Stimulated activated CD8-positive, alpha-beta memory T cell treated with anti-CD3 and anti-CD28 coated beads, Interleukin-7, amount 100 ng/mL, for 4 hours (primary cell): ENCODE data around the gene CCDC12.

Experiments
- DNase-seq, 2 donors: peaks; one replicate each; pipeline ENCODE4 v3.0.0-alpha.2; 2020; ENCODE audit warnings: low read depth in 2 of 2

CCDC12 gene

GRCh38 chr3:46976326-46977190 is at the start of gene CCDC12:
CCDC12 (minus strand) TSS chr3:46976745; CDS start chr3:46976732, 13 bp downstream.
- peak; percentile 89 to 95 for DNase-seq

- DNase-seq, result no peak
These were observed 48.4 kb upstream of the CCDC12 start for GRCh38 chr3:47024932-47025331.

GRCh38 chr3:47022641-47023071 is 46.1 kb upstream of the CCDC12 start:
- no peak for DNase-seq

DNA sequence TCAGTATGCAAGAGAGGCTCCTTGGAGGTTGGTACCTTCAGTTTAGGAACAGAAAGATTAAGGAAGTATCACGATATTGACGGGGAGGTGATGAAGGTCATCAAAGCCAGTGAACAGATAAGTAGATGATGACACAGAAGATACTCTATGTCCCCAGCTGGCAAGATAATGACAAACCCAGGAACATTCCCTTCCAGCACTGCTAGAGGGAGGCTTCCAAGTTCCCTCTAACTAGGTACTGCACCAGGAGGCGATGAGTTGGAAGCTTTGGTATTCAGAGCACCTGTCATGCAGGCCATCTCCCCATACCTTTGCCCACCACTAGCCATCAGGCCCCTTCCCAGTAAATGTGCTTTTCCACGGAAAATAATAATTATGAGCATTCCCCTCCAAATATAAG is 43.8 kb upstream of the CCDC12 start:
- DNase-seq, result no peak

DNA sequence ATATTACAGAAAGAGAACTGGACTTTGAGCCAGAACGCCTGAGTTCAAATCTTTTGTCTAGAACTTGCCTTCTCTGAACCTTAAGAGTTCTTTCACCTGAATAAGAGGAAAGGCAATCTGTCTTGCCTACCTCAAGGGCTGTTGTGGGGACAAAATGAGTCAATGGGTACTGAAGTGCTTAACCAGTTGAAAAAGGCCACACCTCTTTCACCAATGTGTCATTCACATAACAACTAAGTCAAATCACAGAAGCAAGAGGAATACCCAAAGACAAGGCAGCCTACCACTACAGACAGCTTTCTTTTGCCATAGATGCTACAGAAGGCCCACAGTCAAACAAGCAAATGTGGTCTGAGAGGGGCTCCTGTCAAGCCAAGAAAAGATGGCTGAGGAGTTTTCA is 42.7 kb upstream of the CCDC12 start:
- DNase-seq, result no peak

DNA sequence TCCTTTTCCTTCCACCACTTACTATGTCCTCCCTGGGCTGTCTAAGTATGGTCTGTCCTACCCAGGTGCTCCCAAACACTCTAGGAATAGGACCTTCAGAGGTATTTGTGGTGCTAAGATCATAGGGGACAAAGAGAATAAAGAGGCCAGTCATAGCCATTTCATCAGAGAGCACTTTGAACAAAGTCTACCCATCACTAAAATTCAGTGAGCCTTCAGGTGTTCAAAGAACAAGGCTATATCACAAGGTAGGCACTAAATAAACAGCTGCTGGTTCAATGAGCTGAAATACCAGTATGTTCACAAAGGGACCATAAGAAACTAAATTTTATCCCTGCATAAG is 41.7 kb upstream of the CCDC12 start:
- DNase-seq, result no peak

DNA sequence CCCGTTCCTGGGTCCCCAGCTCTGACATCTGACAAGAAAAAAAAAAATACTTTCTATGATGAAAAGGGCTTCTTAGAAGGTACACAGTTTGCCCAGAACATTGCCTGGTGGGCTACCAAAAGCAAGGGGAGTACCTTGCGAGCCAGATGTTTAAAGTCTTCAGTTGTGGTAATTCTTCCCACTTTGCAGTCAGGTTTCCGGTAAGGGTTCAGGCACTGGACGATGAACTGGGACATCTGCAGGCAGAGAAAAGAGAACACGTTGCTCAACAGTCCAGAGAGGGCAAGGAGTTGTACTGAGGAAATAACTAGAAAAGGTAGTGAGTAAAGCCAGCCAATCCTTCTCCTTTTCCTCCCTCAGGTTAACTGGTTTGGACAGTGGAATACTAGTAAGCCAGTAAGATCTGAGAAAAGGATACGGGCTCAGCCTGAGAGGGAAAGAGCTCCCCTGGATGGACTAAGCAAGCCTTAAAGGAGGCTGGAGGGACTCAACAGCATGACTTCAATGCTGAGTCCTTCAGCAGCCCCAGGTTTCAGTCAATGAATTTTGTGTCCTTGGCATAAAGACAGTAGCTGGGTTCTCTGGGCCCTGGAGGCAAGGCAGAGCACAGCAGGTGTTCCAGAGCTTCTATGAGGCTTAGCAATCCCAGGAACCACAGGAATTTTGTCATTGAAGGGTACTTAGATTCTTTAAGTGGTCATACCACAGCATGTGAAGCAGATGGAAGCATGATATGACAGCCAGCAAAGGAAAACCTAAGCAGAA is 41.1 kb upstream of the CCDC12 start:
- DNase-seq, result no peak

DNA sequence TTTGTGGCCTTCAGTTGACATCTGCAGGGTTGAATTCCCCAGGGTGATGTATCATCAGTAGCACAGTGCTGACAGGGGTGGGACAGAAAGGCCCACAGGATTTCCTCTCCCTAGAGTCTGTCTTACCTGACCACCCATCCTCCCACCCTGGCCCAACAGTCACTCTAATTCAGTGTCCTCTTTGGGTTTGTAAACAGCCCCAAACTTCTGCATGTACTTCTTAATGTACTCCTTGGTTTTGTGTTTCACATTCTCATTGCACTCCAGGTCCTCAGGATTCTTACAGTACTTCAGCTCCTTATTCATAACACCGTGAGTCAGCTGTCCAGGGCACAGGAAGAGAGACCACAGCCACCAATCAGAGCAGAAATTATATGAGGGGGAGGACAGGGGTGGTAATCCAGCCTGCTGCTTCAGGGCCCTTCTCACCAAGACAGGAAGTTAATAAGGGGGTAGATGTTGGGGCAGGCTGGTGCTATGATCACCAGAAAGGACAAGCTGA is 40.4 kb upstream of the CCDC12 start:
- peak; percentile 30 to 41 for DNase-seq

GRCh38 chr3:47016086-47016933 is 39.8 kb upstream of the CCDC12 start:
- DNase-seq, result no peak

DNA sequence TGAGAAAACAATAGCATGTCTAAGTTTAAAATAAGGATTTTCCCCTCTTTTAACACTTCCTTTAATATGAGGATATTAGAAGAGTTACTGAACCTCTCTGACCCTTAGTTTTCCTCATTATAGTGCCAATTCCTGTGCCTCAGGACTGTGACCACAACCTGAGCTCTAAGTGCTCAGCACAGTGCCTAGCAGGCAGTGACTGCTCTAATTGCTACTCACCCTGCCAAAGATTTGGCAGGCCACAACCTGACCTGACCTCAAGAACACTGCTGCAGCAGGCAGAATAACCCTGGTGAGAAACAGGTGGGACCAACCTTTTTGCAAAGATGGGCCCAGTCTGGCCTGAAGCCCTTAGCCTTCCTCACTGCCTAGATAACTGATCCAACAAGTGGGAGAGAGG is 38.6 kb upstream of the CCDC12 start:
- DNase-seq, result no peak

GRCh38 chr3:47014036-47014435 is 37.5 kb upstream of the CCDC12 start:
- DNase-seq, result no peak

DNA sequence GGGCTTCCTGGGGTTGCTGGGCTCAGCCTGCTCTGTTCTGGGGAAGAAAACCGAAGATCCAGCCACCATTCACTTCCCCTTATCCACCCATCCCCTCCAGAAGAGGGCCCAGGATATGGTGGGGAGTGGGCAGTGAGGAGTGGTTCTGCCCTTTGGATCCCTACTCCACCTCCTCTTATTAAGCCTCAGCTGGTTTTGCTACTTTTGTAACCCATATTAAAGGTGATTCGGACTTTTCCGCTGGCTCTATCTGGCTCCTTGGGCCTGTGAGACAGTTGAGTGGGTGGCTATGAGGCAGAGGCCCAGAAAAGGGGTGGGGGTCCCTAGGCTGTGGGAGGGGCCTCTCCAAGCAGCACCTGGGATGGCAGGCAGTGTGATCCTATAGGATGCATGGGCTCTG is 36.7 kb upstream of the CCDC12 start:
- DNase-seq, result no peak

DNA sequence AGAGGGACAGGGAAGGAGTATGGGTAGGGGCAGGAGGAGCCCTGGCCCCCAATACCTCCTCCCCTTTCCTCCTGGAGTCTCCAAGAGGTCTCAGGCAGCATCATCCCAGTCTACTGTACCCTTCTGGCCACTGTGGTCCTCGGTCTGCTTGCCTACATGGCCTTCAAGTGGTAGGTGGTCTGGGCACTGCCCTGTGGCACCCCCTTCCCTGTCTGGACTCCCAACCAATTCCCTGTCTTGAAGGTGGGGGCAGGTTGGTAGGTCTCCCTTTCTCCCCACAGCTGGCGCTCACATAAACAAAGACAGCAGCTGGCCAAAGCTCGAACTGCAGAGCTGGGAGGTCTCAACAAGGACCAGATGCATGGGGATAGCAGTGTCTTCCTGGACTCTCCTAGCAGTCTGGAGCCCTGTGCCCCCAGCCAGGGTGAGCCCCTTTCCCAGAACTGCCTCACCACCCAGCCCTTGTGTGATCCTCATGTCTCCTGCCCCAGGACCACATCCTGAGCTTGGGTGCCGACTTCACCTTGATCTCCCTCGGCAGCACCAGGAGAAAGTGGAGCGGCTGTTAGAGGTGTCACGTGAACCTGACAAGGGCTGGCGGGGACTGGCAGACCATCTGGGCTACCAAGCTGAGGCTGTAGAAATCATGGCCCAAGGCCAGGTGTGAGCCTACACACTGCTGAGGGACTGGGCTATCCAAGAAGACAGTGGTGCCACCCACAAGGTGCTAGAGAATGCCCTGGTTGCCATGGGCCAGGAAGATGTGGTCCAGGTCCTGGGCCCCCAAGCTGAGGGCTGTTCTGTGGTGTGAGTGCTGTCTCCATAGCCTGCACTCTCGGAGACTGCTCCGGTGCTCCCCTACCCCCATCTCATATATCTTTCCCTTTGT is 36.0 kb upstream of the CCDC12 start:
- DNase-seq, result no peak

DNA sequence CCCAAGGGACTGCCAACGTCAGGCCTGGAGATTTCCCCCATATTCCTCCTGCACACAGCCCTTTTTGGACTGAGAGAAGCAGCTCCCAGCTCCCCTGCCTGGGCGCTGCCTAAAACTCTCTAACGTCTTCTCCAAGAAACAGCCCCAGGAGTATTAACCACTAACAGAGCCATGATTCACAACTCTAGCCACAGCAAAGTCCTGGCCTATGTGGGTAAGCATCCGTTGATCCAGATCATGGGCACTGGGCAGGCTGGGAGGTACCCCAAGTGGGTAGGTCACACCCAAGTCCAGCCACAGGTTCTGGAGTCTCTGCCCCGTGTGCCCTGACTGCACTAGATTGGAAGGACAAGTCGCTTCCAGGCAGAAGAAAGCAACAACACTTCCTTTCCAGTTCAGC is 34.8 kb upstream of the CCDC12 start:
- DNase-seq, result no peak

GRCh38 chr3:47010910-47011309 is 34.4 kb upstream of the CCDC12 start:
- no peak for DNase-seq

DNA sequence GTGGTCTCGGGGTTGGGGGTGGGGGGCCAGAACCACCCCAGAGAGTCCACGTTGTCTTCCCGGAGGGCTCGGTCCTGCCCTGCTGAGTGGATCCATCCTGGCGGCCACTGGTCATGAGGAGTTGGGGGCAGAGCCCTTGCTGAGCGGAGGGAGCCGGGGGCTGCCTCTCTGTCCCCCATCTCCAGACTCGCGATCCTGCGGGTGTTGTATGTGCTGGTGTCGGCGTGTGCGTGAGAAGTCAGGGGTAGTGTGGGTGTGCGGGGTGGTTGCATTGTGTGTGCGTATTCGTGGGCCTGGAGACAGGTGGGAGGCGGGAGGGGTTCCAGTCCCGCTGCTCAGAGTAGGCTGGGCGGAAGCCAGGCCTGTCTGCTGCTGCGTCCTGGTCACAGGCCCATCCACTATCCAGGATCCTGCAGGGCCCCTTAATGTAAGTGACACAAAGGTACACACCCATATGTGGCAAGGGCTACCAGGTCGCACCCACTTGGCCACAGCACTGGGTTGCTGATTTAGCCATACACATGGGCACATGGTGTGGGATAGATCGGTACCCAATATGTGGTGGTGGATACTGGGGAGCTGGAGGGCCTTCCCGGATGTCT is 33.7 kb upstream of the CCDC12 start:
- DNase-seq, result no peak

DNA sequence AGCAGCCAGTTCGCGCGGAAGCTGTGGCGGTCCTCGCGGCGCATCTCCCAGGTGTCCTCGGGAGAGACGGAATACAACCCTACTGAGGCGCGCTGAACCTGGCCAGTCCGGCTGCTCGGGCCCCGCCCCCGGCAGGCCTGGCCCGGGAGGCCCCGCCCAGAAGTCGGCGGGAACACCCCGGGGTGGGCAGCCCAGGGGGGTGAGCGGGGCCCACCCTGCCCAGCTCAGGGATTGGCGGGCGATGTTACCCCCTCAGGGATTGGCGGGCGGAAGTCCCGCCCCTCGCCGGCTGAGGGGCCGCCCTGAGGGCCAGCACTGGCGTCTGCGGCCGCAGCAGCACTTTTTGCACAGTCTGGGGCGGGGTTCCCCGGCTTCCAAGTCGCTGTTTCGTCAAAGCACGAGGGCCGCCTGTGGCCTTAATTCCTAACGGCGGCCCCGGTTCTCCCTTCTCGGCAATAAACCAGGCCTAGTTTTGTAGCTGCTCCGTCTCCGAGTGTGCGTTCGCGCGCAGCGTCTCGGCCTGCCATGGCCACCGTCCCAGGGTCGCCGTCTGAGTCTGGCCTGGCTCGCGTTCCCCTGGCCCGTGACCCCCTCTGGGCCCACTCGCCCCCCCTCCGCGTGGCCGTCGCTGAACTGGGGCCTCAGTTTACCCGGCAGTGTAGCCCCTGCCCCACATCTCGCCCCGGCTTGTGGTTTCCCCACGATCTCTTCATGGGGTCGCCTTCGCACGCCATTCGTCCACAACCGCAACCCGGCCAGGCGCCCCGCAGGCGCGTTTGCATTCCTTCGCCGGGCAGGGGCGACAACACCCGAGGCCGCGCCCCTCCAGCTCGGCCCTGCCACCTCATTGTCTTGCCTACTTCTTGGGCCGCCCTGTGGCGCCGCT is 32.9 kb upstream of the CCDC12 start:
- DNase-seq, result peak; percentile 45 to 73

- DNase-seq, result no peak
These were observed 32.3 kb upstream of the CCDC12 start for GRCh38 chr3:47008851-47009224.

DNA sequence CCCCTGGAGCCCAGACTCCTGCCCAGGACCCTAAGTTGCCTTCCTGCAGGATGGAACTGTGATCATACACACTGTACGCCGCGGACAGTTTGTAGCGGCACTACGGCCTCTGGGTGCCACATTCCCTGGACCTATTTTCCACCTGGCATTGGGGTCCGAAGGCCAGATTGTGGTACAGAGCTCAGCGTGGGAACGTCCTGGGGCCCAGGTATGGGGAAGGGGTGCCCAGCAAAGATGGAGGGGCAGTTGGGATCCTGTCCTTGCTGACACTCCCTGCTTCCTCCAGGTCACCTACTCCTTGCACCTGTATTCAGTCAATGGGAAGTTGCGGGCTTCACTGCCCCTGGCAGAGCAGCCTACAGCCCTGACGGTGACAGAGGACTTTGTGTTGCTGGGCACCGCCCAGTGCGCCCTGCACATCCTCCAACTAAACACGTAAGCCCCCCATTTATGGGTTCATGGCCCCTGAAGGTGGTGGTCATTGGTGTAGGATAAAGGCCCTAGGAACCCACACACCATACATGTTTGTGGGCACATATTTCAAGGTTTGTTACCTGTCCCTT is 31.8 kb upstream of the CCDC12 start:
- no peak for DNase-seq
